AG10803 (cell line): ENCODE measurements around the gene ARL8B.

Experiments
- DNase-seq: peaks from one replicate; pipeline ENCODE4 v3.0.0; 2010; ENCODE audit warnings: low read depth
- H3K4me3 ChIP-seq: 2 replicates; pipeline ENCODE4 v1.5.1; 2011; ENCODE audit warnings: mild to moderate bottlenecking, low read length, control low read depth
- TF ChIP-seq, protein P1 (sequence below): conservative IDR thresholded peaks from 2 replicates; pipeline ENCODE4 v1.5.1; 2011; ENCODE audit warnings: mild to moderate bottlenecking, low read length, control low read depth, inconsistent platforms

The ARL8B gene

DNA sequence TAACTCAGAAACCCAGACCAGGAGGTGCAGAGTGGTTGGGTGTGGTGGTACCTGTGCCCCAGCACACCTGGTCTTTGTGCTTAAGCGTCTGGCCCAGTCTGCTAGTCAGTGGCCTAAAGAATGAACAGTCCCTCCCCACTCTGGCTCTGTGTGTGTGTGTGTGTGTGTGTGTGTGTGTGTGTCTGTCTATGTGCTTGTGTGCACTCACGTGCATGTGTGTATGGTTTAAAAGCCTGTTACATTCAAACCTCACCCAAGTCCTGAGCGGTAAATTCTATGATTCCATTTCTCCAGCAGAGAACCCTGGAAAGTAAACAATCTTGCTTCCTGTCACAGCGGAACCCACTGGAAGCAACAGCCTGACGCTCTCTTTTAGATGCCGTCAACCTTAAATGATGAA lies 99.6 kb downstream of the ARL8B start:
- TF ChIP-seq, protein P1, sequence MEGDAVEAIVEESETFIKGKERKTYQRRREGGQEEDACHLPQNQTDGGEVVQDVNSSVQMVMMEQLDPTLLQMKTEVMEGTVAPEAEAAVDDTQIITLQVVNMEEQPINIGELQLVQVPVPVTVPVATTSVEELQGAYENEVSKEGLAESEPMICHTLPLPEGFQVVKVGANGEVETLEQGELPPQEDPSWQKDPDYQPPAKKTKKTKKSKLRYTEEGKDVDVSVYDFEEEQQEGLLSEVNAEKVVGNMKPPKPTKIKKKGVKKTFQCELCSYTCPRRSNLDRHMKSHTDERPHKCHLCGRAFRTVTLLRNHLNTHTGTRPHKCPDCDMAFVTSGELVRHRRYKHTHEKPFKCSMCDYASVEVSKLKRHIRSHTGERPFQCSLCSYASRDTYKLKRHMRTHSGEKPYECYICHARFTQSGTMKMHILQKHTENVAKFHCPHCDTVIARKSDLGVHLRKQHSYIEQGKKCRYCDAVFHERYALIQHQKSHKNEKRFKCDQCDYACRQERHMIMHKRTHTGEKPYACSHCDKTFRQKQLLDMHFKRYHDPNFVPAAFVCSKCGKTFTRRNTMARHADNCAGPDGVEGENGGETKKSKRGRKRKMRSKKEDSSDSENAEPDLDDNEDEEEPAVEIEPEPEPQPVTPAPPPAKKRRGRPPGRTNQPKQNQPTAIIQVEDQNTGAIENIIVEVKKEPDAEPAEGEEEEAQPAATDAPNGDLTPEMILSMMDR = no peak
- DNase-seq = no peak

DNA sequence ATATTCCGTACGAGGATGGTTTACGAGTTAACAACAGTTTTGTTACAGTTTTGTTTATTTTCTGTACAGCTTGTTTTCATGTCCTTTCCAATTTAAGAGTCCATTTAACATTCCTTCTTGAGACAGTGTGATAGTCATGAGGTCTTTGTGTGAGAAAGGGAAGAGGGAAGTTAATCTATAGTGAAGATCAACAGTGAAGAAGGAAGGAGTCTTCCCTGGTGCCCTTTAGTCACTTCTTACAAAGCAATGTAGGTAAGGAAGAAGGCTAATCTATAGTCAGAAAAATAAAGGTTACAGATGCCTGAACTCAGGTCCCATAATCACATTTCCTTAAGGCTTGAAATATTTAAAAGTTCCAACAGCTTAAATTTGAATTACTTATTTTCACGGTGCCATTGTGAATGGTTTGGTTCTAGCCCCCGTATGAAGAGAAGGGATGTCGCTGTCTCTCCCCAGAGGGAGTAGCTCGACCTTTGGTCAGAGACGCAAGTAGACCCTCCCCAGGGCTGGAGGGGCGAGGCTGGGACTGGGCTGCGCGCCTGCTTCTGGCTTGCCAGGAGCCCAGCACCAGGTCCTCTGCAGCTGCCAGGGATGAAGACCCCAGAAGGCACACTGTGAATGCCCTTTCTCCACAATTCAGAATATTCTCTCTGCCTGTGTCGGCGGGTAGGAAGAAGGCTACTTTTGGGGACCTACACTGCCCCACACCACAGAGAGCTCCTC lies 100.4 kb downstream of the ARL8B start:
- DNase-seq = no peak
- H3K4me3 ChIP-seq = no peak overlapping the region
- TF ChIP-seq, protein P1 = no peak

More for the DNA sequence above, 99.6 kb downstream of the ARL8B start:
- H3K4me3 ChIP-seq = no peak overlapping the region

DNA sequence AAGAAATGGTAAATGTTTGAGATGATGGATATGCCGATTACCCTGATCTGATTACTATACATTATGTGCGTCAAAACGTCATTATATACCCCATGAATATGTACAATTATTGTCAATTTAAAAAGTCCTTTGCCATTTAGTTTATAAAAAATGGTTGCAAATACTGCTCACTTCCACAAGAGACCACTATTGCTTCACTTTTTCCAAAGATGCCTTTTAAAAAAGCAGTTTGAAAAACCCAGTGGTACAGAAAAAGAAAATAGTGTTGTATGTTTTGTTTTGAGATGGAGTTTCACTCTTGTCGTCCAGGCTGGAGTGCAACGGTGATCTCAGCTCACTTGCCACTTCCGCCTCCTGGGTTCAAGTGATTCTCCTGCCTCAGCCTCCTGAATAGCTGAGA lies 104.7 kb downstream of the ARL8B start:
- DNase-seq = peak; percentile 55
- H3K4me3 ChIP-seq = no peak overlapping the region
- TF ChIP-seq, protein P1 = peak; percentile 78

DNA sequence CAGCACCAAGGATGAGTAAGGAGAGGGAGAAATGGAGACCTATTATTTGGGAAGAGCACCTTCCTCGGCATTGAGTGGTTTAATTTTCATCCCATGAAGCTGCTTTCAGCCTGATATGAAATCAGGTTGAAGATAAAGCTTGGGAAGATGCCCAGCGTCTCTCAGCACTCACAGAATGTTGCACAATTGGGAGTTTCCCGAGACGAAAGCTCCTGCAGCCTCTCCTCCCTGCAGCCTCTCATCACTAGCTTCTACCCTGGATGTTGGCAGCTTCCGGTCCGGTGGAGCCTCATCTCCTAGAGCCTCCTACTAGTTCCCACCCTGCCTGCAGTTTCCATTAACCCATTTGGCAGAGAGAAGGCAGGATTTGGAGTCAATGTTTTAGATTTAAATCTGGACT lies 105.7 kb downstream of the ARL8B start:
- no peak overlapping the region for H3K4me3 ChIP-seq
- peak; percentile 23 for DNase-seq
- TF ChIP-seq, protein P1 = no peak

DNA sequence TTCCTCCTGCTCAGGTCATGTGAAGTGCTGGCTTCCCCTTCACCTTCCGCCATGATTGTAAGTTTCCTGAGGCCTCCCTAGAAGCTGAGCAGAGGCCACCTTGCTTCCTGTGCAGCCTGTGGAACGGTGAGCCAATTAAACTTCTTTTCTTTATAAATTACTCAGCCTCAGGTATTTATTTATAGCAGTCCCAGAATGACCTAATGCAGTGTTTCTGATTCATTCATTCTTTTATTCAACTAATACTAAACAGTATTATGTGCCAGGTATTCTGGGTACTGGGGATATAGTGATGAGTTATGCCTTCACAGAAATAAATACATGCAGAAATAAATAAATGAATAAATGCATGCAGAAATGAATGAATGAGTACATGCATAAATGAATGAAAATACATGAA lies 107.3 kb downstream of the ARL8B start:
- DNase-seq = no peak
- H3K4me3 ChIP-seq = no peak overlapping the region
- TF ChIP-seq, protein P1 = no peak
